ENCODE measurements around the gene FADS3. TPM values are rescaled to one million over a fixed set of nuclear protein-coding genes. Genes with fewer than 3 reads are reported as not detected.

FADS3 gene
- total RNA-seq, 1 donor from 2014 or later, result 10.1 TPM

DNA sequence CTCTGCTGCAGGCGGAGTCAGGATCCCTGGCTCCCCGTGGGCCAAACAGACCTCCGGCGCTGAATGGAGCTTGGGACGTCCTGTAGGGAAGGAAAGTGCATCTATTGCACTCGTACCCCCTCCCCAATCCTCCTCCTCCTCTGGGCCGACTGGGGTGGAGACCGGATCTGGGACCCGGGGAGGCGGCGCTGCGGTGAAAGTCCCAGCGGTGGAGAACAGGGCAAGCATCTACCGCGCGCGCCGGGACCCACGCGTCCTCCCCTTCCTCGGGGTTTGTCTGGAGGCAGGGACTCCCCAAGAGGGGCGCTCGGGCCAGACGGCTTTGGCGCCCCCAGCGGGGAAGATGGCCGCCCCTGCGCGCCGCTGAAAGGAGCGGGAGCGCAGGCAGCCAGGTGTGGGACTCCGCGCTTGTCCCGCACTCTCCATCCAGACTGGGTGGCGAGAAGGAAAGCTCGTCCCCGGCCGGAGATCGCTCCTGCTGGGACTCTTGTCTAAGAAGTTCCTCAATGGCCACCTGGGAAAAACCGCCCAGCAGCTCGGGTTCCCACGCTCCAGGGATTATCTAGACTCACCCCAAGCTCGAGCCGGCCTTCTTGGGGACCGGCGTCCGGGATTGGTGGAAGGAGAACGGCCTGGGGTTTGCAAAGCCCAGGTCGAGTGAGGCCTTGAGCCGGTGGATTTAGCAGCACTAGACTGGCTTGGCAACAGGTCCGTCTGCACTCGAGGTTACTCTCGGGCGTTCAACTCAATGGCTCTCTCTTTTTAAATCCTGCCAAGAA, 62.5 kb downstream of the FADS3 start:
- TF ChIP-seq, protein P1, sequence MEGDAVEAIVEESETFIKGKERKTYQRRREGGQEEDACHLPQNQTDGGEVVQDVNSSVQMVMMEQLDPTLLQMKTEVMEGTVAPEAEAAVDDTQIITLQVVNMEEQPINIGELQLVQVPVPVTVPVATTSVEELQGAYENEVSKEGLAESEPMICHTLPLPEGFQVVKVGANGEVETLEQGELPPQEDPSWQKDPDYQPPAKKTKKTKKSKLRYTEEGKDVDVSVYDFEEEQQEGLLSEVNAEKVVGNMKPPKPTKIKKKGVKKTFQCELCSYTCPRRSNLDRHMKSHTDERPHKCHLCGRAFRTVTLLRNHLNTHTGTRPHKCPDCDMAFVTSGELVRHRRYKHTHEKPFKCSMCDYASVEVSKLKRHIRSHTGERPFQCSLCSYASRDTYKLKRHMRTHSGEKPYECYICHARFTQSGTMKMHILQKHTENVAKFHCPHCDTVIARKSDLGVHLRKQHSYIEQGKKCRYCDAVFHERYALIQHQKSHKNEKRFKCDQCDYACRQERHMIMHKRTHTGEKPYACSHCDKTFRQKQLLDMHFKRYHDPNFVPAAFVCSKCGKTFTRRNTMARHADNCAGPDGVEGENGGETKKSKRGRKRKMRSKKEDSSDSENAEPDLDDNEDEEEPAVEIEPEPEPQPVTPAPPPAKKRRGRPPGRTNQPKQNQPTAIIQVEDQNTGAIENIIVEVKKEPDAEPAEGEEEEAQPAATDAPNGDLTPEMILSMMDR (IDR thresholded peaks at IDR 0.05), result peak; percentile 60
- TF ChIP-seq EZH2 (IDR thresholded peaks at IDR 0.05), result no peak
- Histone ChIP-seq H3F3A (ENCODE audit: low read depth) (peaks cover 51% of the 10 kb centered on the region), H3K9ac (peak overlapping the region; percentile 81), H4K20me1 (ENCODE audit: low read depth) (peaks cover 49% of the 10 kb centered on the region), H3K4me1 (peaks cover 37% of the 10 kb centered on the region), H3K36me3 (no peaks in the 10 kb centered on the region), H3K9me3 (ENCODE audit: low read depth) (no peaks in the 10 kb centered on the region), H3K27me3 (no peaks in the 10 kb centered on the region), H3K79me2 (ENCODE audit: low read depth) (peaks cover 66% of the 10 kb centered on the region), H3K4me2 (peak overlapping the region; percentile 95), H3K27ac (peak overlapping the region; percentile 95), H2AFZ (replicated peaks) (no peak overlapping the region), H3K4me3 (peak overlapping the region; percentile 98)
- peak overlapping the region; percentile 92 for H3K4me3 Mint-ChIP-seq
- peak overlapping the region; percentile 94 for H3K27ac Mint-ChIP-seq
- H3K36me3 Mint-ChIP-seq, result peaks cover 22% of the 10 kb centered on the region
- no peaks in the 10 kb centered on the region for H3K9me3 Mint-ChIP-seq
- peaks cover 3% of the 10 kb centered on the region for H3K27me3 Mint-ChIP-seq (ENCODE audit: insufficient read depth, low read depth)
- peak; percentile 78 for DNase-seq (ENCODE audit: low spot score)
- peaks cover 57% of the 10 kb centered on the region for H3K4me1 Mint-ChIP-seq

DNA sequence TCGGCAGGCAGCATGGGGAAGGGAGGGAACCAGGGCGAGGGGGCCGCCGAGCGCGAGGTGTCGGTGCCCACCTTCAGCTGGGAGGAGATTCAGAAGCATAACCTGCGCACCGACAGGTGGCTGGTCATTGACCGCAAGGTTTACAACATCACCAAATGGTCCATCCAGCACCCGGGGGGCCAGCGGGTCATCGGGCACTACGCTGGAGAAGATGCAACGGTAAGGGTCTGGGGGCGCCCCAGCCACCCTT, 63.0 kb downstream of the FADS3 start:
- peaks cover 51% of the 10 kb centered on the region for H3F3A ChIP-seq (ENCODE audit: low read depth)
- no peak overlapping the region for H2AFZ ChIP-seq (replicated peaks)
- Mint-ChIP-seq H3K27ac (peak overlapping the region; percentile 94), H3K4me3 (peak overlapping the region; percentile 92), H3K9me3 (no peaks in the 10 kb centered on the region), H3K36me3 (peaks cover 18% of the 10 kb centered on the region), H3K4me1 (peaks cover 52% of the 10 kb centered on the region), H3K27me3 (ENCODE audit: insufficient read depth, low read depth) (peaks cover 3% of the 10 kb centered on the region)
- H3K27ac ChIP-seq, result peak overlapping the region; percentile 95
- TF ChIP-seq, protein P1 (IDR thresholded peaks at IDR 0.05), result no peak
- TF ChIP-seq EZH2 (IDR thresholded peaks at IDR 0.05), result no peak
- TF ChIP-seq EZH2phosphoT487 (IDR thresholded peaks at IDR 0.05), result no peak
- DNase-seq (ENCODE audit: low spot score), result no peak
- H3K9ac ChIP-seq, result peak overlapping the region; percentile 81
- H3K4me1 ChIP-seq, result peaks cover 37% of the 10 kb centered on the region
- peaks cover 44% of the 10 kb centered on the region for H4K20me1 ChIP-seq (ENCODE audit: low read depth)
- no peaks in the 10 kb centered on the region for H3K36me3 ChIP-seq
- no peaks in the 10 kb centered on the region for H3K9me3 ChIP-seq (ENCODE audit: low read depth)
- H3K4me2 ChIP-seq, result peak overlapping the region; percentile 95
- peaks cover 61% of the 10 kb centered on the region for H3K79me2 ChIP-seq (ENCODE audit: low read depth)
- no peaks in the 10 kb centered on the region for H3K27me3 ChIP-seq
- H3K4me3 ChIP-seq, result peak overlapping the region; percentile 98

GRCh38 chr11:61827571-61828378, 63.6 kb downstream of the FADS3 start, which contains the start of gene FADS2:
Gene FADS2 (plus strand): TSS chr11:61828300. CDS start chr11:61828391, 91 bp downstream.
- peaks cover 56% of the 10 kb centered on the region for H3K79me2 ChIP-seq (ENCODE audit: low read depth)
- H3K4me1 ChIP-seq, result peaks cover 36% of the 10 kb centered on the region
- peak within 1 kb of the TSS; percentile 91 for H2AFZ ChIP-seq (replicated peaks)
- peak within 1 kb of the TSS; percentile 95 for H3K27ac ChIP-seq
- TF ChIP-seq, protein P1 (IDR thresholded peaks at IDR 0.05), result no peak
- no peak for TF ChIP-seq EZH2 (IDR thresholded peaks at IDR 0.05)
- no peak for TF ChIP-seq EZH2phosphoT487 (IDR thresholded peaks at IDR 0.05)
- Mint-ChIP-seq H3K4me1 (peaks cover 47% of the 10 kb centered on the region), H3K36me3 (peaks cover 19% of the 10 kb centered on the region), H3K4me3 (peak within 1 kb of the TSS; percentile 92), H3K9me3 (no peaks in the 10 kb centered on the region), H3K27me3 (ENCODE audit: insufficient read depth, low read depth) (peaks cover 3% of the 10 kb centered on the region), H3K27ac (peak within 1 kb of the TSS; percentile 98)
- H3K4me2 ChIP-seq, result peak within 1 kb of the TSS; percentile 95
- H3K9me3 ChIP-seq (ENCODE audit: low read depth), result no peaks in the 10 kb centered on the region
- H3K4me3 ChIP-seq, result peak within 1 kb of the TSS; percentile 98
- DNase-seq (ENCODE audit: low spot score), result peak; percentile 94
- peaks cover 39% of the 10 kb centered on the region for H4K20me1 ChIP-seq (ENCODE audit: low read depth)
- H3K9ac ChIP-seq, result peak within 1 kb of the TSS; percentile 81
- H3K36me3 ChIP-seq, result no peaks in the 10 kb centered on the region
- H3K27me3 ChIP-seq, result no peaks in the 10 kb centered on the region
- peaks cover 51% of the 10 kb centered on the region for H3F3A ChIP-seq (ENCODE audit: low read depth)
